OCI-LY3 (cell line): ENCODE data around the gene FAM53B.

Source experiments
- EZH2phosphoT487 ChIP-seq: fragments of 200-600 bp; shearing (Covaris generic); IDR thresholded peaks from 2 replicates; pipeline ENCODE4 v1.6.1; 2018; ENCODE audit warnings: antibody characterized with exemption, mixed run types, low read depth
- TF ChIP-seq, protein P1 (sequence below): fragments of 200-600, 300-600 bp; sonication (generic); IDR thresholded peaks from 2 replicates; pipeline ENCODE4 v1.5.1; 2014; ENCODE audit warnings: antibody characterized with exemption, low read length, low read depth

DNA sequence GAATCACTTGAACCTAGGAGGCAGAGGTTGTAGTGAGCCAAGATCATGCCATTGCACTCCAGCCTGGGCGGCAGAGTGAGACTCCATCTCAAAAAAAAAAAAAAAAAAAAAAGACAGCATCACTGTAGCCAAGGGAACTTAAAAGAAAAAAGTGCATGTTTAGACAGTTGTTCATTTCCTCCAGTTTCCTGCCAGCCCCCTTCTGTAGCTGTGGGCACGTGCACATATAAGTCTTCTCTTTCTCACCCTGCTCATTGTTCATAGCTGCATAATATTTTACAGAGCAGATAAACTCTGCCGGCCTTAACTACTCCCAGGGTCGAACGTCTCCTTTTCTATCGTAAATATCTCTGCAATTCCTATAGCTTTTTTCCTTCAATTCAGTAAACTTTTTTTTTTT, 149.9 kb downstream of the FAM53B start:
- TF ChIP-seq, protein P1, sequence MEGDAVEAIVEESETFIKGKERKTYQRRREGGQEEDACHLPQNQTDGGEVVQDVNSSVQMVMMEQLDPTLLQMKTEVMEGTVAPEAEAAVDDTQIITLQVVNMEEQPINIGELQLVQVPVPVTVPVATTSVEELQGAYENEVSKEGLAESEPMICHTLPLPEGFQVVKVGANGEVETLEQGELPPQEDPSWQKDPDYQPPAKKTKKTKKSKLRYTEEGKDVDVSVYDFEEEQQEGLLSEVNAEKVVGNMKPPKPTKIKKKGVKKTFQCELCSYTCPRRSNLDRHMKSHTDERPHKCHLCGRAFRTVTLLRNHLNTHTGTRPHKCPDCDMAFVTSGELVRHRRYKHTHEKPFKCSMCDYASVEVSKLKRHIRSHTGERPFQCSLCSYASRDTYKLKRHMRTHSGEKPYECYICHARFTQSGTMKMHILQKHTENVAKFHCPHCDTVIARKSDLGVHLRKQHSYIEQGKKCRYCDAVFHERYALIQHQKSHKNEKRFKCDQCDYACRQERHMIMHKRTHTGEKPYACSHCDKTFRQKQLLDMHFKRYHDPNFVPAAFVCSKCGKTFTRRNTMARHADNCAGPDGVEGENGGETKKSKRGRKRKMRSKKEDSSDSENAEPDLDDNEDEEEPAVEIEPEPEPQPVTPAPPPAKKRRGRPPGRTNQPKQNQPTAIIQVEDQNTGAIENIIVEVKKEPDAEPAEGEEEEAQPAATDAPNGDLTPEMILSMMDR, result no peak
- no peak for TF ChIP-seq EZH2phosphoT487
